GM19395 (cell line): ENCODE measurements around the gene PRDX6.
A peak's percentile ranks its signal among the peaks of the same experiment; 100 is the strongest.
"Not testable (repeated sequence)": the region's sequence is repeated elsewhere in the genome, so short reads cannot be mapped to it uniquely, and the experiment has no call there.

Source experiments
- ATAC-seq: cut with Tn5 transposase; IDR thresholded peaks from one replicate; pipeline ENCODE4 v1.9.1; 2021; ENCODE audit warnings: mild to moderate bottlenecking, moderate library complexity; ENCODE audit not compliant: unreplicated experiment

Gene PRDX6, protein sequence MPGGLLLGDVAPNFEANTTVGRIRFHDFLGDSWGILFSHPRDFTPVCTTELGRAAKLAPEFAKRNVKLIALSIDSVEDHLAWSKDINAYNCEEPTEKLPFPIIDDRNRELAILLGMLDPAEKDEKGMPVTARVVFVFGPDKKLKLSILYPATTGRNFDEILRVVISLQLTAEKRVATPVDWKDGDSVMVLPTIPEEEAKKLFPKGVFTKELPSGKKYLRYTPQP

DNA sequence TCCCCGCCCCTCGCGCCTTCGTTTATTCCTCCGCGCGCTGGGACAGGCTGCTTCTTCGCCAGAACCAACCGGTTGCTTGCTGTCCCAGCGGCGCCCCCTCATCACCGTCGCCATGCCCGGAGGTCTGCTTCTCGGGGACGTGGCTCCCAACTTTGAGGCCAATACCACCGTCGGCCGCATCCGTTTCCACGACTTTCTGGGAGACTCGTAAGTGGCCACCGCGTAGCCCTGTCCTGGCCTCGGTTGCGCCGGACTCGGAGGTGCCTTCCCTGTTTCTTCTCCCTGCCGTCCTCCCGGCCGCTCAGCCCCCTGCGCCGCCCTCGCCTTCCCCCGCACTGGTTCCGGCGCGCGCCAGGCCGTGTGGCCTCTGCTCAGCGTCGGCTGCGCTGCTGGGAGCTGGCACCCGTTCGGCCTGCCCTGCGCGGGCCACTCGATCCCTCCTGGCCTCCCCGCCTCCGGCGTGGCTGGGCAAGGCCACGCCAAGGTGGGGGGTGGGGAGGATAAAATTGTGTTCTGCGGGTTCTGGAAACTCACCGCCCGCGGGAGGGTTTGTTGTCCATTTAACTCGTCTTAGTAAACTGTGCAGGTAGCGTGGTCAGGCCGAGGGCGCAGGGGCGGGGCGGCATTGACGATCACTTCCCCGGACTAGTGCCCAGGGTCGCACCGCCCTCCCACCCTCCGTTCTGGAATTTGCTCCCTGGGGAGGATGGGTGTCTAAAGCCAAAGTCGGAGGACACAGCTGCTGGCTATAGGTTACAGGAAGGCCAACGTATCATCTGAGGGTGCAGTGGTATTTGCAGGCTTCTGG, at the start of gene PRDX6:
Gene PRDX6 (plus strand): TSS at position 50 of the 808 bp plus-strand sequence. CDS start 63 bp downstream, at position 113.
- peak; percentile 61 for ATAC-seq

DNA sequence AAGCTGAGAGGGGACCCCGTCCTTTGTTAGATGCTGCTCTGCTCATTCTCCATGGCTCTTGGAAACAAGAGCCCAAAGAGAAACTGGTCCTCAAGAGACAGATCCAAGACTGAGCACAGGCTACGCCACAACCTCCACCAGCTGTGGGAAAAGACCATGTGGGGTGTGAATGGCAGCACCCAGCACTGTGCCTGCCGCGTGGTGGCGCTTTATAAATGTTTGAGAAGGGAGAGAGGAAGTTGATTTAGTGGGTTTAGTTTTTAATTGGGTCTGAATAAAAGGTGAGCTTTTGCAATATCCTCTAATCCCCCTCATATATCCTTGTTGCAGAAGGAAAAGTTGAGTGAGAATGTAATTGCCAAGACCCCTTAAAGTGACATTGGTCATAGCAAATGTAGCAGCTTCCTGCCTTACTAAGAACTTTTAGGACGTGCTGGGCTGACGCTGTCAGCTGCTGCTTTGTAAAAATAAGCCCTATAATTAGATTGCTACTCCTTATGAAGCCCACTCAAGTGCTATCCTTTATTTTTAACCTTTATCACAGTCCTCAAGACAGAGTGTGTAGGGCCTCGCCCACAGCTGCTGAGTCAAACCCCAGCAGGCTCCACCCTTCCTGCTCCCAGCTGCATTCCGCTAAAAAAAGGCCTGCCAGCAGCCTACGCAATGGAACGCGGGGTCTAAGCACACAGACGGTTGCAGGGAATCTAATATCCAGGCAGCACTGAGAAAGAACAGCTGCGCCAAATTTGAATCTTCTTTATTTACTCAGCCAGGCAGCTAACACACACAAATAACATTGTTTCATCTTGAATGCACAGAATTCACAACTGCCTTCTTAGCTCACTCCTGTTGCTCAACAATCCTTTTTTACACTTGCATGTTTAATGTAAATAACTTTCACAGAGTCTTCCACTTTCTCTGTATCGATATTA, 47.4 kb upstream of the PRDX6 start:
- peak; percentile 84 for ATAC-seq

DNA sequence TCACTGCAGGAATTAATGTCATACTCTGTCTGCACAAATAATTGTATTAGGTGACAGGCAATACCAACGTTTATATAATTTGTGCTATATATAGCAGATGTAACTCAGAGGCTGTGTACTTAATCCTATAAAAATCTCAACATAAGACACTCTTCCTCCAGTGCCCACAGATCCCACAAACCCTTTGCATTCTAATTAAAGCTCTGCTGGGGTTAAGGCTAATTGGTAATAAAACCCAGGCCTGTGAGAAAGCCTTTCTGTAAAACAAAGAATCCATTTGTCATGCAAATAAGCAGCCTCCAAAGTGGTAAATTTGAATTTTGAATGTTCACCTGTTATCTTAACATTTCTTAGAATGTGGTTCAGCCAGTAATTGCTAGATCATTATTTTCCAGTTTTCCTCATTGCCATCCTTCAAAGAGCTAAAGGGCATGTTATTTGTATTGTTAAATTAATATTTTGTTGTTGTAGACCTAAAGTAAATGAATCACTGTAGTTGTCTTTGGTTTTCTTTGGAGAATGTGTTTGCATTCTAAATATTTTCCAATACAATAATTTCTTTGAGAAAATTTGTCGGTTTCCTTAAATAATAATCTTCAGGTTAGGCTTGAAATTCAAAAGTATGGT, 46.3 kb upstream of the PRDX6 start:
- no peak for ATAC-seq

DNA sequence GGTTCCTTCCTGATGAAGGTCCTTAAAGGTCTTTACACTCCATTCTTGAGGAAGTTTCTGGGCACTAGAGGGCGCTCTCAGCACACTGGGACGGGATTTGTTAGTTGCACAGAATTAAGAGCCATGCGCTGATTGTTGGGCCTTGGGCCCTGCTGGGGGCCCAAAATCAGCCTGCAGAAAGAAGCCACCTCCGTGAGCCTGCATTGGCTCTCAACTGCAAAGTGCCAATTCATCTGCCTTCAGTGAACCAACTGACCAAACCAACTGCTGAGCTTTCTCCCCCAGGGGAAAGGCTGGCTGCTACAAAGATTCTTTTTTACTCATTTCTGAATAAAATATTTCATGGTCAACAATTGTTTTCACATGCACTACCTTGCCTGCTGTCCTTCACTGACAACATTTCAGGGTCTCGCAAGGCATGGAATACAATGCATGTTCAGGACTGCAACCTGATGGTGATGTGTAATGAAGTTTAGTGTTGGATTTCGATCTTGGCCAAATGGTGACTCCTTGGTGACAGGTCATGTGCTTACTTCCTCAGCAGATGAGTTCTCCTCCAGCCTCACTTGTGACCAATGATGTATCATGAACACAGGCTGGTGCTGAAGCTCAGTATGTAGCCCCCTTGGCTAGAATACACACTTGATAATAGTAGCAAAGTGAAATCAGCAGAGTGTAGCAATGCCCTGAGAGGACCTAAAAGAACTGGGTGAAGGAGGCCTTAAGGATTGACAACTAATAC, 45.7 kb upstream of the PRDX6 start:
- peak; percentile 59 for ATAC-seq

DNA sequence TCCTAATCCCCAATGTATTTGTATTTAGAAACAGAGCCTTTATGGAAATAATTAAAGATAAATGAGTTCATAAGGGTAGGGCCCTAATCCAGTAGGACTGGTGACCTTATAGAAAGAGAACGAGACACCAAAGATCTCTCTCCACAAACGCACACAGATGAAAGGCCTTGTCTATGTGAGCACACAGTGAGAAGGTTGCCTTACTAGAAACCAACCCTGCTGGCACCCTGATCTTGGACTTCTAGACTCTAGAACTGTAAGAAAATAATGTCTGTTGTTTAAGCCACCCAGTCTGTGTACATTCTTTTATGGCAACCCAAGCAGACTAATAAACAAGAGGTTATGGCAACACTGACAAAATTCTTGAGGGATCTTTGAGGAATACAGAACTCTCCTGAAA, 44.8 kb upstream of the PRDX6 start:
- ATAC-seq = no peak

DNA sequence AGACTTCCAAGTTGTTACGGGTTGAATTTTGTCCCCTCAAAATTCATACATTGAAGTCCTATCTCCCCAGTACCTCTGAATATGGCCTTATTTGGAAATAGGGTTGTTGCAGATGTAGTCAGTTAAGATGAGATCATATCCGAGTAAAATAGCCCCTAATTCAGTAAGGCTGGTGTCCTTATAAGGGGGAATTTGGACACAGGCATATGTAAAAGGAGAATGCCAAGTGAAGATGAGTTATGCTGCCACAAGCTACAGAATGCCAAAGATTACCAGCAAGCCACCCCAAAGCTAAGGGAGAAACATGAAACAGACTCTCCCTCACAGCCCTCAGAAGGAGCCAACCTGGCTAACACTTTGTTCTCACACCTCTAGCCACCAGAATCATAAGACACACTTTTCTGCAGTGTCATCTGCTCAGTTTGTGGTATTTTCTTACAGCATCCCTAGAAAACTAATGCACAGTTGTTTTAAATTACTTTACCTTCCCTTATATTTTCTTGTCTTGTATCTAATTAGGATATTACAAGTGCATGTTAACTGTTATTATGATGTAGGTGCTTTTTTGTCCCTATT, 43.3 kb upstream of the PRDX6 start:
- ATAC-seq = no peak

DNA sequence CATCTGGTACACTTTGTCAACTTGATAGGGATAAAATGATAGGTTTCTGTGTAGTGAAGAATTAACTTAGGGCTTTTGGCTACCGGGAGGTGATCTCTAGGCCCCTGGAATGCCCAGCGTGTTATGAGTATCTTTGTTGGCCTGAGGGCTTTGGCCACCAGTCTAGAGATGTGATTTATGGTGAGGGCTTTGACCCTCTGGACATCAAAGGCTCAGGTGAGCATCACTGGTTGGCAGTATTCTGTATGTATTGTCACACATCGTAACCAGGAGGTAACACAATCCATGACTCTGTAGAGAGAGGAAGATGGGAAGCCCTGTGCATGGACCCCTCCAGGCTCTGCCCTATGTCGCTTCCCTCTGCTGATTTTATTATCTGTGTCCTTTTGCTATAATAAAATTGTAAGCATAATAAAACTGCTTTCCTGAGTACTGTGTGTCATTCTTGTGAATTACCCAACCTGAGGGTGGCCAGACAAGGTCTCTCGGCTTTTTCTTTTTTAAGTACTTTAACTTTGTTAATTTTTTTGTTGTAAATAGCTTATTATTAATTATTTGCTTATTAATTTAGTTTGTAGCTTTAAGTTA, 40.2 kb upstream of the PRDX6 start:
- no peak for ATAC-seq

DNA sequence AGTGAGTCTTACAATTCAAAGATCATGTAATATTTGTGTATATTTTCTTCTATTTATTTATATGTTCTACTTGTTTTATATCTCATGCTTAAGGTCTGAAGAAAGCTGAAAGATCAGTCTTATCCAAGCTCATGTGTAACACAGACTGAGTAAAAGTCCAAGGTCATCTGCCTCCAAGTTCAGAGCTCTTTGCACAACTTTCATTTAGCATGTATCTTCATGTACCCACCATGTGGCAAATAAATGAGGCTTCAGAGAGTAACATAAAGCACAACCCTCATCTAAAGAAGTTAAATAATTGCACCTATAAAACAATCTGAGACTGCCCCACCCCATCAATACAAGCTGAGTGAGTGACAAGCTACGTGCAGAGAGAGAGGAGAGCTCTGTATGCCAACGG, 38.5 kb upstream of the PRDX6 start:
- no peak for ATAC-seq

DNA sequence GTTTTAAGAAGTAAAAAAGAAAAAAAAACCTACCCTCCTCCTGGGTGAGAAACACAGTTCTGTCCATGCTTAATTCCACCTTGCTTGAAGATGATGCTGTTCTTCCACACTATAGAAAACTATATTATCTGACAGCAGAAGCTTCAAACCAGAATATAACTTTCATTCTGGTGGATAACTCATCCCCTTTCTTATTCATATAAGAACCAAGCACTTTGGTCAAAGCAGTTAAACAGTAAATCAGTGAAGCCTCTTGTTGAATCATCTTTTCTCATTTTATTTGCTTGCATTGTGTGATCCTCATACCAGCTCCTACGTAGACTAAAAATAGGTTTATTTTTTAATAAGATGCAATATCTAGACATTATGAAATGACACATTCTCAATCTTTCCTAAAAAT, 36.7 kb upstream of the PRDX6 start:
- ATAC-seq = no peak

DNA sequence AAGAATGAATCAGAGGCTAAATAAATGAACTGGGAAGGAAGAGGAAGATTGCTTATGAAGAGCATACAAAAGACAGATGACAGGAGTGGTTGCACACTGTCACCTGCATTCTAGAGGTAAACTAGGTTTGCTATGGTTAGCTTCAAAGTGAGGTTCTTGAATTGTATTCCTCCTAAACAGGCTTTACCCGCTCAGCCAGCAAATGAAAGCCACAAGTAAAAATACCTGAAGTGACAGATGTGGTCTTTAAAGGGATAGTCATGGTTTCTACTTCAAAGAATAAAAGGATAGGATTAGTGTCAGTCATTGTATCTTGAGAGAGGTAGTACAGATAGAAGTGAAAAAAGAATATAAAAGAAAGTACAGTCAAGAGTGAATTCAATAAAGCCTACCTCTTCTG, 32.4 kb upstream of the PRDX6 start:
- peak; percentile 54 for ATAC-seq

DNA sequence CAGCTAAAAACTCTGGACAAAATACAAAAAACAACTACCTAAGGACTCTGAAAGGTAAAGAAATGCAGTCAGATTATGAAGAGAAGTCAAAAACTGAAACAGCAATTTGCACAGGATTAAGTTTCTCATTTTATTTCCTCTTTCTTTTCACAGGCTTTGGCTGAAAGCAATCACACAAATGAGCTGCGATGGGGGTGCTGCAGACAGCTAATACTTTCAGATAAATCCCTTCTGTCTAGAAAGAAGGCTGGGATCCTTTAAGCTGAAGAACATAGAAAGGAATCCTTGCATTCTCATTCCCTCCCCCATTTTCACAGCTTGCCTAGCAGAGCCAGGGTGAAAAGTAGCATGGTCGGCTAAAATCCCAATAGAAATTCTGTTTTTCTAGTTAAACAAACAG, 32.0 kb upstream of the PRDX6 start:
- ATAC-seq = peak; percentile 52

DNA sequence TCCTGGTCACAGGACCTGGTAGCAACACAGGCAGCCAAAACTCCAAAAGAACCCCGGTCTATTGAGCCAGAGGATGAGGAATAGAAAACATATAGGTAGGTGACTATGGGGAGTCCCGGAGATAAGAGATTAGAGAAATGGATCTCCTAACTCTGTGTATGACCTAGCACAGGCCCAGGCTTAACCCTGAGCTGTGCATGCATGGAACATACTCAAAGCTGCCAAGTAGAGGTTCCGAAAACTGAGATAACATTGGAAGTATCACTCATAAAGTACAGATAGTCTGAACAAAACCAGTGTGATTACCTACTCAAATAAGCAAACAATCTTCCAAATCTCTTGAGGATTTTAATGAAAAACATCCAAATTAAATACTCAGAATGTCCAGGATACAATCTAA, 31.5 kb upstream of the PRDX6 start:
- ATAC-seq = no peak

DNA sequence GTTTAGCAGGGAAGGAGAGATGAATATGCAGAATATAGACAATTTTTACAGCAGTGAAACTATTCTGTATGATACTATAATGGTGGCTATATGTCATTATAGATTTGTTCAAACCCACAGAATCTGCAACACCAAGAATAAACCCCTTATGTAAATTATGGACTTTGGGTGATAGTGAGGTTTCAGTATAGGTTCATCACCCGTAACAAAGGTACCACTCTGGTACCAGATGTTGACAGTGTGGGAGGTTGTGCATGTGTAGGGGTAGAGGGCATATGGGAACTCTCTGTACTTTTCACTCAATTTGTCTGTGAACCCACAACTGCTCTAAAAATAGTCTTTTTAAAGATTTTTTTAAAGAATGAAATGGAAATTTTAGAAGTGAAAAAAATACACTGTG, 29.9 kb upstream of the PRDX6 start:
- ATAC-seq = no peak

DNA sequence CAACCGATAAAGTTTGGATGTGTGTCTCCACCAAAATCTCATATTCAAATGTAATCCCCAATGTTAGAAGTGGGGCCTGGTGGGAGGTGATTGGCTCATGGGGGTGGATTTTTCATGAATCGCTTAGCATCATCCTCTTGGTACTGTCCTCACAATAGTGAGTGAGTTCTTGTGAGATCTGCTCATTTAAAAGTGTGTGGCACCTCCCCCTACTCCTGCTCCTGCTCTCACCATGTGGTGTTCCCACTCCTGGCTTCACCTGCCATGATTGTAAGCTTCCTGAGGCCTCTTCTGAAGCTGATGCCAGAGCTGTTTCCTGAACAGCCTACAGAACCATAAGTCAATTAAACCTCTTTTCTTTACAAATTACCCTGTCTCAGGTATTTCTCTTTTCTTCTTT, 28.2 kb upstream of the PRDX6 start:
- no peak for ATAC-seq

DNA sequence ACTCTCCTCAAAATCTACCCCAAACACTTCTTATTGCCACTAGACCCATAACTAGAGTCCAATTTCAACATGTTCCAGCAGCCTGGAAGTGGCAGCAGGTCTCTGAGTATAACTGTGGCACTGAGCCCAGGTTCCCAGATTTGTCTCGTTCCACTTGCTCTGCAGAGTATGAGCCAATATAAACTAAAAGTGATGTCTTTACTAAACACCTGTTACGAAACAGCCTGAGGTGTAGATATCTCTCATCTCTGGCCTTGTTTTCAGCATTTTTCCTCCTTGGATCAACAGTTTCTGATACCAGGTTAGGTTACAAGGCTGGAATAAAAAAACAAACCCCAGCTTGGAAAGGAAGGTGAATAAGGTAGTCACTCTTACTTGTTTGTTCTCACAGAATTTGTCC, 25.2 kb upstream of the PRDX6 start:
- ATAC-seq = no peak

DNA sequence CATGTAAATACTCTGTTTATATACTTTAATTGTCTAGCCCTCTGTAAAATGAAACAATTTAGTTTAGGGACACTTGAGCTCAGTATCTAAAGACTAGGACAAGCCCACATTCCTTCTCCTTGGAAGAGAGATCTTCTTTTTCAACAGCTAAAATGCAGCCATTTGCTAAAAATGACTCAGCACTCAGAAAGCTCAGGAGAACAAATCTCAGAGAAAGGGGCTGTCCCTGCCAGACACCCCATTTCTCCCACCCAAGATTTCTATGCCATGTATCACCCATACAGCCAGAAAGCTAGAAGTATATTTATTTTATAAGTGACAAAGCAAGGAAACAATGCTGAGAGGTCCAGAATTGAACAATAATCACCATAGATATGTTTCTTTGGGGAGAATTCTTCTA, 23.2 kb upstream of the PRDX6 start:
- ATAC-seq = no peak

DNA sequence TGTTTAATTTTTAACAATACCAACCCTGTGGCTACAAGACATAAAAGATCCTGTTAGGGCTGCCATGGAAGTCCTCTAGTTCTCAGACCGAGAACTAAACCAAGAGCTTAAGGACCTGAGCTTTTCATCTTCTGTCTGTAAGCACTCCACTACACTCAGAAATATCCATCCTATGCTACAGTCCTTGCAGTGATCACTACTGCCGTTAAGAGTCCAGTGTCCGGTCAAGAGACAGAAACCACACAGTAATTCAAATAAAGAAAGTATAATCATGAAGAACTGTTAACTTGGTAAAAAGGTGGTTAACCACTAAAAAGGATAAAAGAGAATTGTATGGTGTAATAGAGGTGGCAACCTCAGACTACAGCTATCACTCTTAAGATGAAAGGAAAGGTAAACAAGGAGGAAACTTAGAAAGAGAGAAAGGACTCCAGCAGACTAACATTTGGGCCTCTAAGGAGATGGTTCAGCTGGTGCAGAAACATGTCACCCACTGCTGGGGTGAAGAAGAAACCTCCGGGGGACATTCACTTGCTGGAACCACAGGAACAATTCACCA, 22.1 kb upstream of the PRDX6 start:
- no peak for ATAC-seq

DNA sequence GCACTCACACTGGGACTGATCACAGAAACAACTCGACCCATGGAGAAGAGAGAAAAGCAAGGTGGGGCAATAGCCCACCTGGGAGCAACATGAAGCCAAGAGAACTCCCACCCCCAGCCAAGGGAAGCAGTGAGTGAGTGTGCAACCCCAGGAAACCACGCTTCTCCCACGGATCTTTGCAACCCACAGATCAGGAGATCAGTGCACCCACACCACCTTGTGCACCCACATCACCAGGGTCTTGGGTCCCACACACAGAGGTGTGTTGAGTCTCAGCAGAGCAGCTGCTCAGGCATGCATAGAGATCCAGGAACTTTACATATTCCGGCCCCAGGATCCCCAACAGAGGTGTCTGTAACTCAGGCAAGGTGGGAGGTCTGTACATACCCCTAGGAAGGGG, 17.2 kb upstream of the PRDX6 start:
- no peak for ATAC-seq

DNA sequence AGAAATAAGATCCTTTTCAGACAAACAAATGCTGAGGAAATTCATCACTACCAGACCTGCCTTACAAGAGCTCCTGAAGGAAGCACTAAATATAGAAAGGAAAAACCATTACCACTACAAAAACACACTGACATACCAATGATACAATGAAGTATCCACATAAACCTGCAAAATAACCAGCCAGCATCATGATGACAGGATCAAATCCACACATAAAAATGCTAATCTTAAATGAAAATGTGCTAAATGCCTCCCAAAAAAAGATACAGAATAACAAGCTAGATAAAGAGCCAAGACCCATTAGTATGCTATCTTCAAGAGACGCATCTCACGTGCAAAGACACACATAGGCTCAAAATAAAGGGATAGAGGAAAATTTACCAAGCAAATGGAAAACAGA, 14.5 kb upstream of the PRDX6 start:
- not testable (repeated sequence) for ATAC-seq
